CD4-positive, alpha-beta T cell (primary cell): ENCODE results near the gene BPIFB6. TPM values are rescaled to one million over a fixed set of nuclear protein-coding genes. Genes with fewer than 3 reads are reported as not detected.

Source experiments
- ATAC-seq: fragments of 200-7000 bp; cut with Tn5 transposase; one replicate; pipeline ENCODE4 v1.10.0; 2022; ENCODE audit warnings: mild to moderate bottlenecking; ENCODE audit not compliant: poor library complexity
- CTCF ChIA-PET: fragments of 350-600 bp; sonication (Branson Sonifier 250); formaldehyde crosslinking; loops from one replicate; lab custom pipeline; 2021; ENCODE audit warnings: antibody characterized with exemption, inconsistent platforms; lab: Charles Lee
- POLR2A ChIA-PET: fragments of 350-600 bp; sonication (Branson Sonifier 250); formaldehyde crosslinking; loops from one replicate; lab custom pipeline; 2021; ENCODE audit warnings: antibody characterized with exemption, inconsistent platforms; lab: Charles Lee
- DNase-seq, 14 experiments: peaks; one replicate each; pipeline ENCODE4 v3.0.0-alpha.2; 2013 to 2020; ENCODE audit warnings: mixed read lengths in 2 of 14
- H3K27ac ChIP-seq, 2 donors: one replicate each; pipeline versions ENCODE4 v1.5.1 to v1.7.0; 2013; ENCODE audit warnings: low read length in 2 of 2, low read depth in 1 of 2, mild to moderate bottlenecking in 1 of 2
- H3K27me3 ChIP-seq, 2 experiments: 1 replicate in 1 of 2; 2 replicates in 1 of 2; pipeline versions ENCODE4 v1.6.1 to v1.7.0; 2013; ENCODE audit warnings: low read length in 2 of 2, control low read depth in 1 of 2, mild to moderate bottlenecking in 1 of 2, moderate library complexity in 1 of 2; ENCODE audit not compliant: insufficient read depth in 2 of 2, control insufficient read depth in 1 of 2
- H3K36me3 ChIP-seq: one replicate; pipeline ENCODE4 v1.6.1; 2013; ENCODE audit warnings: low read length, control low read depth; ENCODE audit not compliant: insufficient read depth
- H3K4me1 ChIP-seq: one replicate; pipeline ENCODE4 v1.6.1; 2013; ENCODE audit warnings: low read length, control low read depth; ENCODE audit not compliant: insufficient read depth
- H3K4me3 ChIP-seq: one replicate; pipeline ENCODE4 v1.5.1; 2013; ENCODE audit warnings: mild to moderate bottlenecking, low read length, moderate library complexity
- H3K9me3 ChIP-seq, 2 experiments: 1 replicate in 1 of 2; 2 replicates in 1 of 2; pipeline versions ENCODE4 v1.6.1 to v1.7.0; 2013; ENCODE audit warnings: low read length in 2 of 2, mild to moderate bottlenecking in 2 of 2, control low read depth in 1 of 2, moderate library complexity in 1 of 2; ENCODE audit not compliant: control insufficient read depth in 1 of 2, insufficient read depth in 1 of 2
- H3K27ac Mint-ChIP-seq: one replicate; pipeline ENCODE4 v1.8.0; 2020; ENCODE audit warnings: mixed read lengths
- H3K27me3 Mint-ChIP-seq: one replicate; pipeline ENCODE4 v1.8.0; 2021; ENCODE audit warnings: mixed read lengths
- H3K36me3 Mint-ChIP-seq: one replicate; pipeline ENCODE4 v1.8.0; 2021; ENCODE audit warnings: low read depth, mixed read lengths
- H3K4me1 Mint-ChIP-seq: one replicate; pipeline ENCODE4 v1.8.0; 2021; ENCODE audit warnings: low read depth, mixed read lengths
- H3K4me3 Mint-ChIP-seq: one replicate; pipeline ENCODE4 v1.8.0; 2020; ENCODE audit warnings: mild to moderate bottlenecking, mixed read lengths
- H3K9me3 Mint-ChIP-seq: one replicate; pipeline ENCODE4 v1.8.0; 2020; ENCODE audit warnings: mixed read lengths
- intact Hi-C, 2 experiments: fragments of 100-400 bp; cut with DNase I in 1 of 2; cut with micrococcal nuclease in 1 of 2; formaldehyde crosslinking; loops; one replicate each; pipeline versions ENCODE4 v1.15.1 to v1.9.0; 2023 to 2025; cut with DNase I, micrococcal nuclease
- total RNA-seq, 174 experiments: library from RNA in 2 of 174; stranded (reverse) in 2 of 174; gene quantifications; one replicate each; pipeline ENCODE4 v1.2.3 and lab custom pipeline; 2021 to 2026
- TF ChIP-seq, protein P1 (sequence below): fragments of 200-600 bp; IDR thresholded peaks from one replicate; pipeline ENCODE4 v1.8.0; 2022; ENCODE audit warnings: antibody characterized with exemption, mild to moderate bottlenecking

The BPIFB6 gene
- total RNA-seq, 2 experiments from 2014 or later, result not detected

DNA sequence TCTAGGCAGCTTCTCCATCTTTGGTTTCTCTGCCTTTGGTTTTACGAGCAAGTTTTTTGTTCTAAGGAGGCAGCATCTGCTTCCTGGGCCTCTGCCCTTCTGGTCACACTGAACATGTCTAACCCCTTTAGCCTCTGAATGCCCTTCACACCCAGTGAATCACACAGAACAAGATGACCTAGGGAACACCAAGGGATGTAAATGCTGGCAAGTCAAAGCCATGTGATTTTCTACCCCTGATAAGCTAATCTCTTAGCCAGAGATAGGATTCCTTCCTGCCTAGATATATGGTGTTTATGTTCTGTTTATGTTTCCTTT is 7.2 kb upstream of the BPIFB6 start:
- no peak overlapping the region for H3K4me3 ChIP-seq
- ChIA-PET CTCF (no interaction called here), POLR2A (no interaction called here)
- H3K4me1 ChIP-seq, result no peaks in the 10 kb centered on the region
- TF ChIP-seq, protein P1, sequence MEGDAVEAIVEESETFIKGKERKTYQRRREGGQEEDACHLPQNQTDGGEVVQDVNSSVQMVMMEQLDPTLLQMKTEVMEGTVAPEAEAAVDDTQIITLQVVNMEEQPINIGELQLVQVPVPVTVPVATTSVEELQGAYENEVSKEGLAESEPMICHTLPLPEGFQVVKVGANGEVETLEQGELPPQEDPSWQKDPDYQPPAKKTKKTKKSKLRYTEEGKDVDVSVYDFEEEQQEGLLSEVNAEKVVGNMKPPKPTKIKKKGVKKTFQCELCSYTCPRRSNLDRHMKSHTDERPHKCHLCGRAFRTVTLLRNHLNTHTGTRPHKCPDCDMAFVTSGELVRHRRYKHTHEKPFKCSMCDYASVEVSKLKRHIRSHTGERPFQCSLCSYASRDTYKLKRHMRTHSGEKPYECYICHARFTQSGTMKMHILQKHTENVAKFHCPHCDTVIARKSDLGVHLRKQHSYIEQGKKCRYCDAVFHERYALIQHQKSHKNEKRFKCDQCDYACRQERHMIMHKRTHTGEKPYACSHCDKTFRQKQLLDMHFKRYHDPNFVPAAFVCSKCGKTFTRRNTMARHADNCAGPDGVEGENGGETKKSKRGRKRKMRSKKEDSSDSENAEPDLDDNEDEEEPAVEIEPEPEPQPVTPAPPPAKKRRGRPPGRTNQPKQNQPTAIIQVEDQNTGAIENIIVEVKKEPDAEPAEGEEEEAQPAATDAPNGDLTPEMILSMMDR, result no peak
- intact Hi-C loops, result no loop called here
- ATAC-seq (no peak), DNase-seq (no peak)
- peaks cover 0 to 10% of the 10 kb centered on the region in 2 experiments for H3K9me3 ChIP-seq
- Mint-ChIP-seq H3K27ac (no peak overlapping the region), H3K36me3 (no peaks in the 10 kb centered on the region), H3K27me3 (no peaks in the 10 kb centered on the region), H3K4me3 (no peak overlapping the region), H3K9me3 (no peaks in the 10 kb centered on the region), H3K4me1 (no peaks in the 10 kb centered on the region)
- H3K36me3 ChIP-seq, result no peaks in the 10 kb centered on the region
- no peak overlapping the region for H3K27ac ChIP-seq
- no peaks in the 10 kb centered on the region for H3K27me3 ChIP-seq

DNA sequence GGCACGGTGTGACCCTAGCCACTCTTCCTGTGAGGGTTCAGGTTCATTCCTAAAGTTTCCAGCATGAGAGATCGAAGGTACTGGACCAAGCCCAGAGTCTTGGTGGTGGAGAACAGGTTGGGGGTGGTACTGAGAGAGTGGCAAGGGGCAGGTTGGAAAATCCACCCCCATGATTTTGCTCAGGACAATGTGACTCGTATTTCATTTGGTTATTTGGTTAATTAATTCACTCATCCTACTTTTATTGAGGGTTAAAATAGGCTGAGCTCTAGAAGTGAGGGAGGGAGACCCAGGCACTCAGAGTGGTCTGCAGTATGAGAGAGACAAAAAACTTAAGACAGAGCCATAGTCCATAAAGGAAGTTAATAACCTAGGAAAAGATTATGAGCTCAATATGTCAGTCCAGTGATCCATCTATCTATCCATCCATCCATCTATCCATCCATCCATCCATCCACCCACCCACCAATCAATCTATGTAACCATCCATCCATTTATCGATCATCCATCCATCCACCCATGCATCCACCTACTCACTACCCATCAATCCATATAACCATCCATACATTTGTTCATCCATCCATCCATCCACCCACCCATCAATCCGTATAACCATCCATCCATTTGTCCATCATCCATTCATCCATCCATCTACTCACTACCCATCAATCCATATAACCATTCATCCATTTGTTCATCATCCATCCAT is 6.7 kb upstream of the BPIFB6 start:
- no peaks in the 10 kb centered on the region for H3K9me3 Mint-ChIP-seq
- ATAC-seq, result no peak
- no peak overlapping the region for H3K4me3 Mint-ChIP-seq
- TF ChIP-seq, protein P1, result no peak
- intact Hi-C loops, result no loop called here
- Histone ChIP-seq H3K27me3 (no peaks in the 10 kb centered on the region), H3K27ac (no peak overlapping the region), H3K36me3 (no peaks in the 10 kb centered on the region), H3K4me3 (no peak overlapping the region), H3K9me3 (peaks cover 0 to 7% of the 10 kb centered on the region in 2 experiments), H3K4me1 (no peaks in the 10 kb centered on the region)
- H3K36me3 Mint-ChIP-seq, result no peaks in the 10 kb centered on the region
- no peak for DNase-seq
- ChIA-PET CTCF (no interaction called here), POLR2A (no interaction called here)
- H3K4me1 Mint-ChIP-seq, result no peaks in the 10 kb centered on the region
- H3K27ac Mint-ChIP-seq, result no peak overlapping the region
- H3K27me3 Mint-ChIP-seq, result no peaks in the 10 kb centered on the region

DNA sequence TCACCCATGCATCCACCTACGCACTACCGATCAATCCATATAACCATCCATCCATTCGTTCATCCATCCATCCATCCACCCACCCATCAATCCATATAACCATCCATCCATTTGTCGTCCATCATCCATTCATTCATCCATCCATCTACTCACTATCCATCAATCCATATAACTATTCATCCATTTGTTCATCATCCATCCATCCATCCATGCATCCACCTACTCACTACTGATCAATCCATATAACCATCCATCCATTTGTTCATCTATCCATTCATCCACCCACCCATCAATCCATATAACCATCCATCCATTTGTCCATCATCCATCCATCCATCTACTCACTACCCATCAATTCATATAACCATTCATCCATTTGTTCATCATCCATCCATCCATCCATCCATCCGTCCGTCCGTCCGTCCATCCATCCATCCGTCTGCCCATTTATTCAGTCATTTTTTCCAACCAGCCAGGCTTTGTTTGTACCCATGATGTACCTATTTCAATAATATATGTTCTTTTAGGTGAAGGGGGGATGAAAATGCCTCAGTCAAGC is 6.1 kb upstream of the BPIFB6 start:
- TF ChIP-seq, protein P1, result no peak
- Histone ChIP-seq H3K4me3 (no peak overlapping the region), H3K27ac (no peak overlapping the region), H3K9me3 (peaks cover 0 to under 1% of the 10 kb centered on the region in 2 experiments), H3K4me1 (no peaks in the 10 kb centered on the region), H3K27me3 (no peaks in the 10 kb centered on the region), H3K36me3 (no peaks in the 10 kb centered on the region)
- Mint-ChIP-seq H3K4me3 (no peak overlapping the region), H3K27ac (no peak overlapping the region), H3K9me3 (no peaks in the 10 kb centered on the region), H3K4me1 (no peaks in the 10 kb centered on the region), H3K27me3 (no peaks in the 10 kb centered on the region), H3K36me3 (no peaks in the 10 kb centered on the region)
- DNase-seq (no peak), ATAC-seq (no peak)
- intact Hi-C loops, result no loop called here
- CTCF ChIA-PET, result no interaction called here
- POLR2A ChIA-PET, result no interaction called here
